ENCODE data around the gene TAS1R3. TPM values are rescaled to one million over a fixed set of nuclear protein-coding genes. Genes with fewer than 3 reads are reported as not detected.

The TAS1R3 gene
- total RNA-seq, 1 experiment from 2014 or later, result 0.07 TPM

GRCh38 chr1:1376551-1377226, 45.6 kb downstream of the TAS1R3 start:
- ChIA-PET CTCF (interaction anchor here (1.4 to 1.8 kb wide), 4 partner anchors 22 to 57 kb away, joined by 3 to 9 read pairs (median 6); partner anchors contain the start of gene CCNL2), POLR2A (interaction anchor here (2.1 kb wide), 1 partner anchor 57 kb away, joined by 5 read pairs; no protein-coding TSS in a partner anchor), RAD21 (ENCODE audit: low non-redundant PET in 1 of 2, low total read pairs in 2 of 2, uncharacterized antibody in 2 of 2, unreplicated experiment in 2 of 2) (no interaction called here)
- Histone ChIP-seq H3K4me1 (ENCODE audit: control insufficient read depth in 1 of 2, insufficient read depth in 2 of 2, low read length in 2 of 2) (peaks cover 14 to 31% of the 10 kb centered on the region in 2 experiments), H3K4me3 (replicated peaks in 1 of 2; ENCODE audit: low read depth in 1 of 2, low read length in 2 of 2) (peak overlapping the region; percentile 73 to 93), H3K9me2 (ENCODE audit: insufficient read depth) (no peaks in the 10 kb centered on the region), H3K27ac (ENCODE audit: low read depth, low read length) (peak overlapping the region; percentile 99), H3K36me3 (ENCODE audit: control insufficient read depth in 1 of 2, insufficient read depth in 2 of 2, low read length in 2 of 2) (peaks cover 0 to 11% of the 10 kb centered on the region in 2 experiments; a peak in 1 of 4 replicates), H4K20me1 (ENCODE audit: insufficient read depth) (no peaks in the 10 kb centered on the region), H3K79me2 (ENCODE audit: insufficient read depth, low read length) (peaks cover 29% of the 10 kb centered on the region), H3K4me2 (ENCODE audit: low read length) (peak overlapping the region; percentile 79), H3K9me3 (ENCODE audit: control insufficient read depth in 1 of 2, insufficient read depth in 1 of 2, low read depth in 1 of 2, low read length in 2 of 2) (no peaks in the 10 kb centered on the region), H3K27me3 (ENCODE audit: insufficient read depth, low read length) (no peaks in the 10 kb centered on the region), H3K9ac (ENCODE audit: low read length) (peak overlapping the region; percentile 96), H2AFZ (ENCODE audit: low read depth, low read length, poor library complexity, severe bottlenecking) (no peak overlapping the region)
- DNase-seq (ENCODE audit: low read depth, low spot score) (no peak), ATAC-seq (no peak)
- TF ChIP-seq YY1 (IDR thresholded peaks at IDR 0.05; ENCODE audit: extremely low read depth, insufficient replicate concordance, low read depth, low read length), result peak; percentile 27
- TF ChIP-seq, protein P1, sequence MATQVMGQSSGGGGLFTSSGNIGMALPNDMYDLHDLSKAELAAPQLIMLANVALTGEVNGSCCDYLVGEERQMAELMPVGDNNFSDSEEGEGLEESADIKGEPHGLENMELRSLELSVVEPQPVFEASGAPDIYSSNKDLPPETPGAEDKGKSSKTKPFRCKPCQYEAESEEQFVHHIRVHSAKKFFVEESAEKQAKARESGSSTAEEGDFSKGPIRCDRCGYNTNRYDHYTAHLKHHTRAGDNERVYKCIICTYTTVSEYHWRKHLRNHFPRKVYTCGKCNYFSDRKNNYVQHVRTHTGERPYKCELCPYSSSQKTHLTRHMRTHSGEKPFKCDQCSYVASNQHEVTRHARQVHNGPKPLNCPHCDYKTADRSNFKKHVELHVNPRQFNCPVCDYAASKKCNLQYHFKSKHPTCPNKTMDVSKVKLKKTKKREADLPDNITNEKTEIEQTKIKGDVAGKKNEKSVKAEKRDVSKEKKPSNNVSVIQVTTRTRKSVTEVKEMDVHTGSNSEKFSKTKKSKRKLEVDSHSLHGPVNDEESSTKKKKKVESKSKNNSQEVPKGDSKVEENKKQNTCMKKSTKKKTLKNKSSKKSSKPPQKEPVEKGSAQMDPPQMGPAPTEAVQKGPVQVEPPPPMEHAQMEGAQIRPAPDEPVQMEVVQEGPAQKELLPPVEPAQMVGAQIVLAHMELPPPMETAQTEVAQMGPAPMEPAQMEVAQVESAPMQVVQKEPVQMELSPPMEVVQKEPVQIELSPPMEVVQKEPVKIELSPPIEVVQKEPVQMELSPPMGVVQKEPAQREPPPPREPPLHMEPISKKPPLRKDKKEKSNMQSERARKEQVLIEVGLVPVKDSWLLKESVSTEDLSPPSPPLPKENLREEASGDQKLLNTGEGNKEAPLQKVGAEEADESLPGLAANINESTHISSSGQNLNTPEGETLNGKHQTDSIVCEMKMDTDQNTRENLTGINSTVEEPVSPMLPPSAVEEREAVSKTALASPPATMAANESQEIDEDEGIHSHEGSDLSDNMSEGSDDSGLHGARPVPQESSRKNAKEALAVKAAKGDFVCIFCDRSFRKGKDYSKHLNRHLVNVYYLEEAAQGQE (IDR thresholded peaks at IDR 0.05; ENCODE audit: low read depth), result no peak
- no TSS peak for BruUV-seq (replicated peaks)
- intact Hi-C loops (cut with micrococcal nuclease), result no loop called here

All from HCT116 (cell line).